ENCODE measurements around the gene OXT. TPM values are rescaled to one million over a fixed set of nuclear protein-coding genes. Genes with fewer than 3 reads are reported as not detected.

OXT gene
- total and polyA plus RNA-seq, 2 of the 4 experiments (the other 2 are of a cell fraction): not detected

DNA sequence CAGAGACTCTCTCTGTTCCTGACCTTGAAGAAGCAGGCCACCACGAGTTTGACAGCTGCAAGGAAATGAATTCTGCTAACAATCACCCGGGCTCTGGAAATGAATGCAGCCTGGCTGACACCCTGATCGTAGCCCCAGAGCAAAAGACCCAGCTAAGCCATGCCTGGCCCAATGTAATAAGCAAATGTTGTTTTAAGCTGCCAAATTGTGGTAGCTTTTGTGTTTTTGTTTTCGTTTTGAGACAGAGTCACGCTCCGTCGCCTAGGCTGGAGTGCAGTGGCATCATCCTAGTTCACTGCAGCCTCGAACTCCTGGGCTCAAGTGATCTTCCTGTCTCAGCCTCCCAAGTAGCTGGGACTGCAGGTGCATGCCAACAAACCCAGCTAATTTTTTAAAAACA, 3.3 kb upstream of the OXT start:
- ATAC-seq (ENCODE audit: low read depth) (no peak), DNase-seq (no peak)
- H3K4me3 ChIP-seq (ENCODE audit: insufficient read depth, low read depth, low read length): no peak overlapping the region
- no peak overlapping the region for H2AFZ ChIP-seq (replicated peaks; ENCODE audit: low read length, poor library complexity)
- ChIA-PET CTCF (interaction anchor here (0.6 to 1.8 kb wide), 2 partner anchors 14 to 214 kb away, joined by 4 to 8 read pairs; no protein-coding TSS in a partner anchor), POLR2A (ENCODE audit: unreplicated experiment) (no interaction called here)
- no peak overlapping the region for H3K4ac ChIP-seq (ENCODE audit: low read depth, low read length)
- H2BK20ac ChIP-seq (ENCODE audit: low read depth, low read length): no peak overlapping the region
- no peak overlapping the region for H2AK9ac ChIP-seq (replicated peaks; ENCODE audit: low read depth, low read length, poor library complexity)
- peaks cover 21% of the 10 kb centered on the region for H3K27me3 ChIP-seq (ENCODE audit: control insufficient read depth, insufficient read depth, low read length)
- no peak overlapping the region for H3K18ac ChIP-seq (ENCODE audit: low read depth, low read length)
- no TSS peak for BruUV-seq (replicated peaks)
- H3K56ac ChIP-seq (ENCODE audit: extremely low read depth, insufficient read depth, low read length): no peak overlapping the region
- H4K8ac ChIP-seq (ENCODE audit: low read depth in 2 of 2, low read length in 2 of 2): no peak overlapping the region
- no peaks in the 10 kb centered on the region for H3K36me3 ChIP-seq (ENCODE audit: control insufficient read depth, insufficient read depth, low read length)
- no peak overlapping the region for H2BK15ac ChIP-seq (ENCODE audit: low read depth, low read length)
- H4K5ac ChIP-seq (ENCODE audit: low read depth, low read length): no peak overlapping the region
- no peak overlapping the region for H2AK5ac ChIP-seq (ENCODE audit: low read depth, low read length)
- in situ Hi-C loops (cut with MboI; ENCODE audit: low sequenced_read_pairs): no loop called here
- TF ChIP-seq RAD21 (IDR thresholded peaks at IDR 0.05; ENCODE audit: low read length): no peak
- TF ChIP-seq, protein P1, sequence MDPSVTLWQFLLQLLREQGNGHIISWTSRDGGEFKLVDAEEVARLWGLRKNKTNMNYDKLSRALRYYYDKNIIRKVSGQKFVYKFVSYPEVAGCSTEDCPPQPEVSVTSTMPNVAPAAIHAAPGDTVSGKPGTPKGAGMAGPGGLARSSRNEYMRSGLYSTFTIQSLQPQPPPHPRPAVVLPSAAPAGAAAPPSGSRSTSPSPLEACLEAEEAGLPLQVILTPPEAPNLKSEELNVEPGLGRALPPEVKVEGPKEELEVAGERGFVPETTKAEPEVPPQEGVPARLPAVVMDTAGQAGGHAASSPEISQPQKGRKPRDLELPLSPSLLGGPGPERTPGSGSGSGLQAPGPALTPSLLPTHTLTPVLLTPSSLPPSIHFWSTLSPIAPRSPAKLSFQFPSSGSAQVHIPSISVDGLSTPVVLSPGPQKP (IDR thresholded peaks at IDR 0.05; ENCODE audit: borderline replicate concordance, low read depth, low read length): no peak
- intact Hi-C loops (cut with micrococcal nuclease): no loop called here
- H3K14ac ChIP-seq (replicated peaks; ENCODE audit: low read depth, low read length): no peak overlapping the region
- no peak overlapping the region for H3K27ac ChIP-seq (ENCODE audit: insufficient read depth, low read length)
- no peak overlapping the region for H2BK120ac ChIP-seq (ENCODE audit: low read depth, low read length)
- H3K9me1 ChIP-seq (ENCODE audit: insufficient read depth, low read length): peaks cover 4% of the 10 kb centered on the region; the same call in 1 of the 2 replicates
- no peaks in the 10 kb centered on the region for H4K20me1 ChIP-seq (ENCODE audit: insufficient read depth, low read length)
- no peak overlapping the region for H3K9ac ChIP-seq (ENCODE audit: low read depth, low read length)
- no peaks in the 10 kb centered on the region for H3K9me3 ChIP-seq (ENCODE audit: control insufficient read depth, insufficient read depth, low read length)
- H3K23ac ChIP-seq (ENCODE audit: low read depth, low read length): no peak overlapping the region
- no peak overlapping the region for H4K91ac ChIP-seq (ENCODE audit: insufficient read depth, low read depth, low read length)
- no peaks in the 10 kb centered on the region for H3K79me1 ChIP-seq (ENCODE audit: low read depth in 1 of 2, low read length in 2 of 2)
- H3K4me2 ChIP-seq (ENCODE audit: low read depth, low read length): no peak overlapping the region
- WGBS, 2 experiments (ENCODE audit: extremely low coverage in 2 of 2, insufficient read length in 1 of 2): 73% methylated on average over 5 of the region's 8 CpGs; no CpG with 5 or more reads in 1 of the 2 experiments
- no peak overlapping the region for H2BK5ac ChIP-seq (ENCODE audit: low read depth, low read length, poor library complexity, severe bottlenecking)
- peaks cover 4% of the 10 kb centered on the region for H3K4me1 ChIP-seq (ENCODE audit: control insufficient read depth, insufficient read depth, low read length)
- dilution Hi-C loops (cut with HindIII; ENCODE audit: low sequenced_read_pairs, unreplicated experiment): no loop called here

All from IMR-90 (cell line).